Suprapubic skin (tissue), 4 donors: ENCODE results near the gene NR4A1.

Experiments used
- EP300 ChIP-seq: sonication (generic); formaldehyde crosslinking; IDR thresholded peaks from one replicate; pipeline ENCODE4 v1.6.1; 2017; ENCODE audit warnings: antibody characterized with exemption
- POLR2A ChIP-seq, 2 donors: fragments of 450-650 bp; IDR thresholded peaks; one replicate each; pipeline ENCODE4 v1.6.1; 2017; ENCODE audit warnings: antibody characterized with exemption in 2 of 2, mild to moderate bottlenecking in 2 of 2, moderate library complexity in 2 of 2
- POLR2AphosphoS5 ChIP-seq, 3 donors: sonication (generic); formaldehyde crosslinking; IDR thresholded peaks; one replicate each; pipeline ENCODE4 v1.6.1; 2017; ENCODE audit warnings: antibody characterized with exemption in 3 of 3
- TF ChIP-seq, protein P1 (sequence below), 2 donors: fragments of 200-600 bp in 1 of 2; fragments of 450-650 bp in 1 of 2; sonication (generic) in 1 of 2; IDR thresholded peaks; one replicate each; pipeline ENCODE4 v1.5.1; 2016 to 2019; ENCODE audit warnings: antibody characterized with exemption in 2 of 2, mild to moderate bottlenecking in 1 of 2, moderate library complexity in 1 of 2

DNA sequence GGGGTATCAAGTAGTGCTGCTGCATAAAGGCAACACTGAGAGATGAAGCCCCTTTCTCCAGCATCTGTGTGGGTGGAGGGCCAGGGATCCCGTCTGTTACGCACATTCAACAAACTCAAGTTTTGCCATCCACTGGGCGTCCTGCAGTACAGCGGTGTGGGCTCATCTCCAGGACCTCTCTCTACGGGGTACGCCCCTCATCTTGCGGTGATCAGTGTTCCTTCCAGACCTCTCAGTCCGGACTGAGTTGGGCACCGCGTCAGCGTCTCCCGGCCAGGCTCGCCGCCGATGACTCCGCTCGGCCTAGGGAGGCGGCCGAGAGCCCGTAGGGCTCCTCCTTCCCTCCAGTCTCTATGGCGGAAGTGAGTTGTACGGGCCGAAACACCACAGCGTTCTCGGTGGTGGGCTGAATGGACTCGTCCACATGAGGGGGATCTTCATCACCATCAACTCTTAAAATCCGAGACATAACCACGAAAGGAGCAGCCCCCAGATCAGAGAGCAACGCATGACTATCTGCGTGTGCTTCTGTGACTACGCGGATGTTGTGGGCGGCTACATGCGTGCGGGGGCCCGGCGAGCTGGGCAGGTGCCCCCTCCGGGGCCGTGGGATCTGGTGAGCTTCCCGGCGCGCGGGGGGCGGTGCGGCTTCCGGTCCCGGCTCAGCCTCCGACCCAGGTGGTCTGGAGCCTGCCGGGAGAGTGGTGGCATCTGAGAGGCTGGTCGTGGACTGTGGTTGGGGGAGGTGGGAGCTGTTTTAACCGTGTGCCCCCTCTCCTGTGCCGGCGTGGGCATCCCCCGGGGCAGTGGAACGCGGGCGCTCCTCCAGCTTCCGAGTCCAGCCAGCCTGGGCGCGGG, 18.3 kb downstream of the NR4A1 start, which contains the start of gene ATG101:
- TF ChIP-seq POLR2A (IDR thresholded peaks at IDR 0.05) = peak in 1 of 2 donors; percentile 62
- TF ChIP-seq, protein P1, sequence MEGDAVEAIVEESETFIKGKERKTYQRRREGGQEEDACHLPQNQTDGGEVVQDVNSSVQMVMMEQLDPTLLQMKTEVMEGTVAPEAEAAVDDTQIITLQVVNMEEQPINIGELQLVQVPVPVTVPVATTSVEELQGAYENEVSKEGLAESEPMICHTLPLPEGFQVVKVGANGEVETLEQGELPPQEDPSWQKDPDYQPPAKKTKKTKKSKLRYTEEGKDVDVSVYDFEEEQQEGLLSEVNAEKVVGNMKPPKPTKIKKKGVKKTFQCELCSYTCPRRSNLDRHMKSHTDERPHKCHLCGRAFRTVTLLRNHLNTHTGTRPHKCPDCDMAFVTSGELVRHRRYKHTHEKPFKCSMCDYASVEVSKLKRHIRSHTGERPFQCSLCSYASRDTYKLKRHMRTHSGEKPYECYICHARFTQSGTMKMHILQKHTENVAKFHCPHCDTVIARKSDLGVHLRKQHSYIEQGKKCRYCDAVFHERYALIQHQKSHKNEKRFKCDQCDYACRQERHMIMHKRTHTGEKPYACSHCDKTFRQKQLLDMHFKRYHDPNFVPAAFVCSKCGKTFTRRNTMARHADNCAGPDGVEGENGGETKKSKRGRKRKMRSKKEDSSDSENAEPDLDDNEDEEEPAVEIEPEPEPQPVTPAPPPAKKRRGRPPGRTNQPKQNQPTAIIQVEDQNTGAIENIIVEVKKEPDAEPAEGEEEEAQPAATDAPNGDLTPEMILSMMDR (IDR thresholded peaks at IDR 0.05) = peak; percentile 13 to 74
- TF ChIP-seq EP300 = no peak
- peak; percentile 25 to 97 (median 78) for TF ChIP-seq POLR2AphosphoS5 (IDR thresholded peaks at IDR 0.05)
